Keratinocyte (primary cell): Measurements from ENCODE around the gene UVSSA. TPM values are rescaled to one million over a fixed set of nuclear protein-coding genes. Genes with fewer than 3 reads are reported as not detected.

Experiments
- DNase-seq: peaks from one replicate; pipeline ENCODE4 v3.0.0-alpha.2; 2011; ENCODE audit warnings: low read depth, missing footprints, low spot score
- FAIRE-seq: peaks from 2 replicates; lab custom pipeline; 2011; peaks lifted over from hg19 to GRCh38; lab: Jason Lieb, UNC
- H2AFZ ChIP-seq: 2 replicates; pipeline ENCODE4 v1.6.0; 2012; ENCODE audit warnings: low read length, control low read depth, inconsistent platforms; ENCODE audit not compliant: control insufficient read depth
- H3K27ac ChIP-seq: 2 replicates; pipeline ENCODE4 v1.5.1; 2011; ENCODE audit warnings: low read length; ENCODE audit not compliant: control insufficient read depth, insufficient read depth
- H3K27me3 ChIP-seq: 3 replicates; pipeline ENCODE4 v1.6.0; 2011; ENCODE audit warnings: low read length; ENCODE audit not compliant: control insufficient read depth, insufficient read depth; ENCODE audit errors: extremely low read depth
- H3K36me3 ChIP-seq, 2 experiments: 2 replicates in 1 of 2; 3 replicates in 1 of 2; pipeline ENCODE4 v1.5.1; 2011; ENCODE audit warnings: low read length in 2 of 2, mild to moderate bottlenecking in 1 of 2; ENCODE audit not compliant: control insufficient read depth in 2 of 2, insufficient read depth in 2 of 2; ENCODE audit errors: extremely low read depth in 1 of 2
- H3K4me1 ChIP-seq: 3 replicates; pipeline ENCODE4 v1.5.1; 2011; ENCODE audit warnings: low read length; ENCODE audit not compliant: control insufficient read depth, insufficient read depth; ENCODE audit errors: extremely low read depth
- H3K4me2 ChIP-seq: 3 replicates; pipeline ENCODE4 v1.6.0; 2011; ENCODE audit warnings: low read depth, low read length; ENCODE audit not compliant: control insufficient read depth, insufficient read depth; ENCODE audit errors: extremely low read depth
- H3K4me3 ChIP-seq, 3 experiments: fragments of 200-600 bp in 1 of 3; sonication (generic) in 1 of 3; 2 replicates in 2 of 3; 3 replicates in 1 of 3; pipeline ENCODE4 v1.5.1; 2011 to 2016; ENCODE audit warnings: low read length in 3 of 3, mild to moderate bottlenecking in 3 of 3, control low read depth in 2 of 3, inconsistent platforms in 1 of 3, low read depth in 1 of 3, mixed read lengths in 1 of 3, mixed run types in 1 of 3, moderate library complexity in 1 of 3; ENCODE audit not compliant: control insufficient read depth in 2 of 3, insufficient read depth in 2 of 3; ENCODE audit errors: extremely low read depth in 1 of 3
- H3K79me2 ChIP-seq: 2 replicates; pipeline ENCODE4 v1.6.0; 2012; ENCODE audit warnings: low read length; ENCODE audit not compliant: control insufficient read depth, insufficient read depth
- H3K9ac ChIP-seq: 3 replicates; pipeline ENCODE4 v1.6.0; 2011; ENCODE audit warnings: low read length; ENCODE audit not compliant: control insufficient read depth, insufficient read depth; ENCODE audit errors: extremely low read depth
- H3K9me1 ChIP-seq: 3 replicates; pipeline ENCODE4 v1.6.0; 2011; ENCODE audit warnings: low read length; ENCODE audit not compliant: control insufficient read depth, insufficient read depth; ENCODE audit errors: extremely low read depth
- H3K9me3 ChIP-seq: 2 replicates; pipeline ENCODE4 v1.5.1; 2012; ENCODE audit warnings: low read depth, low read length; ENCODE audit not compliant: control insufficient read depth
- H4K20me1 ChIP-seq: 3 replicates; pipeline ENCODE4 v1.6.0; 2011; ENCODE audit warnings: low read length; ENCODE audit not compliant: control insufficient read depth, insufficient read depth; ENCODE audit errors: extremely low read depth
- CTCF ChIP-seq, 3 experiments: IDR thresholded peaks in 1 of 3; conservative IDR thresholded peaks in 1 of 3; optimal IDR thresholded peaks in 1 of 3; 2 replicates in 2 of 3; 3 replicates in 1 of 3; pipeline versions ENCODE3 to v1.5.1; 2011; ENCODE audit warnings: low read length in 3 of 3, mild to moderate bottlenecking in 3 of 3, moderate library complexity in 2 of 3, control low read depth in 1 of 3, inconsistent platforms in 1 of 3; ENCODE audit not compliant: insufficient read depth in 2 of 3; ENCODE audit errors: extremely low read depth in 1 of 3
- EZH2 ChIP-seq: IDR thresholded peaks from one replicate; pipeline ENCODE4 v1.6.1; 2012; ENCODE audit warnings: inconsistent platforms, mild to moderate bottlenecking, low read length, moderate library complexity
- dilution Hi-C: fragments of 300-500 bp; cut with MboI; formaldehyde crosslinking; loops from one replicate; pipeline ENCODE4 v1.7.0; 2020; ENCODE audit warnings: low sequenced_read_pairs; ENCODE audit not compliant: extremely low pct_ligation_motif_present
- polyA plus RNA-seq, 5 experiments: library from polyadenylated mRNA; depleted of rRNA in 3 of 5; stranded (reverse) in 3 of 5; stranded (forward) in 1 of 5; unstranded in 1 of 5; fragments of >200 nt; gene quantifications; 1 replicate in 1 of 5; 2 replicates in 3 of 5; 3 replicates in 1 of 5; pipeline versions ENCODE4 v1.2.1 to v1.2.3, GENCODE V29; 2011 to 2012; ENCODE audit warnings: missing spikeins in 2 of 5, low read depth in 1 of 5, low replicate concordance in 1 of 5

The UVSSA gene
- polyA plus RNA-seq, 1 donor (not counting 4 experiments of a cell fraction or from before 2014, with no cell fraction given) = 4.7 TPM

- Histone ChIP-seq H2AFZ (no peak overlapping the region), H3K4me1 (peaks cover 2% of the 10 kb centered on the region), H3K4me2 (no peak overlapping the region), H3K9ac (no peak overlapping the region), H3K4me3 (no peak overlapping the region), H3K9me3 (no peaks in the 10 kb centered on the region), H3K27me3 (no peaks in the 10 kb centered on the region), H3K27ac (no peak overlapping the region), H3K9me1 (no peaks in the 10 kb centered on the region), H4K20me1 (no peaks in the 10 kb centered on the region), H3K79me2 (no peaks in the 10 kb centered on the region), H3K36me3 (peaks cover 14 to 28% of the 10 kb centered on the region in 2 experiments)
- dilution Hi-C loops = no loop called here
- DNase-seq (no peak), FAIRE-seq (no peak)
- TF ChIP-seq EZH2 (no peak), CTCF (optimal IDR thresholded peaks at IDR 0.05 in 1 of 3, IDR thresholded peaks at IDR 0.05 in 1 of 3, conservative IDR thresholded peaks at IDR 0.05 in 1 of 3; ENCODE audit: extremely low read depth in 1 of 3, insufficient read depth in 2 of 3, low read length in 3 of 3) (peak in 2 of 3 experiments; percentile 61 to 73)
Measured at GRCh38 chr4:1356181-1356998, 9.4 kb downstream of the UVSSA start.

- H3K9ac ChIP-seq = no peak overlapping the region
- H3K9me1 ChIP-seq = no peaks in the 10 kb centered on the region
- no peaks in the 10 kb centered on the region for H4K20me1 ChIP-seq
- no peaks in the 10 kb centered on the region for H3K79me2 ChIP-seq
- DNase-seq = no peak
- no peak overlapping the region for H3K4me3 ChIP-seq
- no peak for FAIRE-seq
- dilution Hi-C loops = no loop called here
- H3K27ac ChIP-seq = no peak overlapping the region
- no peak overlapping the region for H3K4me2 ChIP-seq
- TF ChIP-seq EZH2 (no peak), CTCF (optimal IDR thresholded peaks at IDR 0.05 in 1 of 3, IDR thresholded peaks at IDR 0.05 in 1 of 3, conservative IDR thresholded peaks at IDR 0.05 in 1 of 3; ENCODE audit: extremely low read depth in 1 of 3, insufficient read depth in 2 of 3, low read length in 3 of 3) (no peak)
- no peaks in the 10 kb centered on the region for H3K27me3 ChIP-seq
- no peaks in the 10 kb centered on the region for H3K4me1 ChIP-seq
- no peaks in the 10 kb centered on the region for H3K9me3 ChIP-seq
- H2AFZ ChIP-seq = no peak overlapping the region
- H3K36me3 ChIP-seq = peaks cover 13 to 24% of the 10 kb centered on the region in 2 experiments
Measured at GRCh38 chr4:1357356-1358248, 10.6 kb downstream of the UVSSA start.
